HFFc6 (cell line): ENCODE measurements around the gene PSMG2. TPM values are rescaled to one million over a fixed set of nuclear protein-coding genes. Genes with fewer than 3 reads are reported as not detected.
"Not testable (repeated sequence)": the region's sequence is repeated elsewhere in the genome, so short reads cannot be mapped to it uniquely, and the experiment has no call there.

Source experiments
- DNase-seq: peaks from one replicate; pipeline ENCODE4 v3.0.0-alpha.2; 2018
- H3K27ac Mint-ChIP-seq: 2 replicates; pipeline ENCODE4 v1.8.0; 2020; ENCODE audit warnings: mild to moderate bottlenecking, mixed read lengths
- H3K27me3 Mint-ChIP-seq: 2 replicates; pipeline ENCODE4 v1.8.0; 2021; ENCODE audit warnings: mild to moderate bottlenecking, moderate library complexity, mixed read lengths; ENCODE audit not compliant: insufficient read depth
- H3K36me3 Mint-ChIP-seq: 2 replicates; pipeline ENCODE4 v1.8.0; 2021; ENCODE audit warnings: low read depth, mixed read lengths
- H3K4me1 Mint-ChIP-seq: 2 replicates; pipeline ENCODE4 v1.8.0; 2020; ENCODE audit warnings: low read depth, mixed read lengths
- H3K4me3 Mint-ChIP-seq: 2 replicates; pipeline ENCODE4 v1.8.0; 2020; ENCODE audit warnings: mild to moderate bottlenecking, moderate library complexity, mixed read lengths
- H3K9me3 Mint-ChIP-seq: 2 replicates; pipeline ENCODE4 v1.8.0; 2020; ENCODE audit warnings: mild to moderate bottlenecking, mixed read lengths
- CTCF ChIP-seq: fragments of 200-600 bp; sonication (generic); IDR thresholded peaks from 2 replicates; pipeline ENCODE4 v1.5.0; 2021; ENCODE audit warnings: antibody characterized with exemption, mild to moderate bottlenecking
- total RNA-seq, 6 experiments: library from RNA; stranded (reverse); fragmentation: NEBNext Ultra II Directional; extraction: Animal tissue kit (Norgen Biotek cat#: 25700); gene quantifications; 2 replicates in 1 of 6; 3 replicates in 5 of 6; pipeline ENCODE4 v1.2.3, GENCODE V29; 2021

The PSMG2 gene
- total RNA-seq, 6 experiments from 2014 or later = 55.9 to 78.3 (median 70.4) TPM

- H3K9me3 Mint-ChIP-seq = no peaks in the 10 kb centered on the region
- H3K36me3 Mint-ChIP-seq = no peaks in the 10 kb centered on the region
- no peak overlapping the region for H3K27ac Mint-ChIP-seq
- DNase-seq = no peak
- no peak for TF ChIP-seq CTCF
- peaks cover 7% of the 10 kb centered on the region for H3K4me1 Mint-ChIP-seq
- H3K27me3 Mint-ChIP-seq = peaks cover 10% of the 10 kb centered on the region
- no peak overlapping the region for H3K4me3 Mint-ChIP-seq
Measured at GRCh38 chr18:12754511-12754910, 51.7 kb downstream of the PSMG2 start.

GRCh38 chr18:12755606-12756005 lies 52.8 kb downstream of the PSMG2 start:
- not testable (repeated sequence) for H3K27ac Mint-ChIP-seq, H3K36me3 Mint-ChIP-seq, H3K4me3 Mint-ChIP-seq, H3K4me1 Mint-ChIP-seq, DNase-seq, H3K9me3 Mint-ChIP-seq, H3K27me3 Mint-ChIP-seq

- not testable (repeated sequence) for H3K9me3 Mint-ChIP-seq, H3K27me3 Mint-ChIP-seq, H3K27ac Mint-ChIP-seq, DNase-seq, H3K4me1 Mint-ChIP-seq, H3K4me3 Mint-ChIP-seq, H3K36me3 Mint-ChIP-seq
Measured at GRCh38 chr18:12756619-12757239, 53.9 kb downstream of the PSMG2 start.

GRCh38 chr18:12758566-12758965 lies 55.7 kb downstream of the PSMG2 start:
- not testable (repeated sequence) for DNase-seq, H3K4me3 Mint-ChIP-seq, H3K27me3 Mint-ChIP-seq, H3K9me3 Mint-ChIP-seq, H3K36me3 Mint-ChIP-seq, H3K27ac Mint-ChIP-seq, H3K4me1 Mint-ChIP-seq

GRCh38 chr18:12765126-12765525 lies 62.3 kb downstream of the PSMG2 start:
- TF ChIP-seq CTCF = no peak

GRCh38 chr18:12765586-12765985 lies 62.7 kb downstream of the PSMG2 start:
- TF ChIP-seq CTCF = no peak
- no peak for DNase-seq
- Mint-ChIP-seq H3K36me3 (no peaks in the 10 kb centered on the region), H3K4me3 (no peak overlapping the region), H3K27ac (no peak overlapping the region), H3K27me3 (peaks cover 3% of the 10 kb centered on the region), H3K4me1 (peaks cover 23% of the 10 kb centered on the region), H3K9me3 (no peaks in the 10 kb centered on the region)

More at GRCh38 chr18:12765126-12765525, 62.3 kb downstream of the PSMG2 start:
- Mint-ChIP-seq H3K27ac (no peak overlapping the region), H3K4me1 (peaks cover 18% of the 10 kb centered on the region), H3K9me3 (no peaks in the 10 kb centered on the region), H3K4me3 (no peak overlapping the region), H3K36me3 (no peaks in the 10 kb centered on the region), H3K27me3 (peaks cover 3% of the 10 kb centered on the region)
- no peak for DNase-seq

- Mint-ChIP-seq H3K9me3 (no peaks in the 10 kb centered on the region), H3K4me1 (peaks cover 24% of the 10 kb centered on the region), H3K27me3 (peaks cover 3% of the 10 kb centered on the region), H3K36me3 (no peaks in the 10 kb centered on the region), H3K27ac (no peak overlapping the region), H3K4me3 (no peak overlapping the region)
- TF ChIP-seq CTCF = no peak; the same call in 1 of the 2 replicates
- no peak for DNase-seq
Measured at GRCh38 chr18:12766986-12767433, 64.2 kb downstream of the PSMG2 start.
